Stimulated activated CD8-positive, alpha-beta memory T cell treated with anti-CD3 and anti-CD28 coated beads, Interleukin-15, amount 100 ng/mL, for 4 hours (primary cell): ENCODE measurements around the gene GRK3.
A peak's percentile ranks its signal among the peaks of the same experiment; 100 is the strongest.

Experiments
- DNase-seq, 2 donors: peaks; one replicate each; pipeline ENCODE4 v3.0.0-alpha.2; 2020; ENCODE audit warnings: low read depth in 2 of 2

The GRK3 gene

GRCh38 chr22:25735650-25736049 lies 171.2 kb downstream of the GRK3 start:
- no peak for DNase-seq

- DNase-seq, result peak in 1 of 2 donors; percentile 3
Observed at GRCh38 chr22:25736378-25737011, 172.0 kb downstream of the GRK3 start.

GRCh38 chr22:25739659-25740344 lies 175.3 kb downstream of the GRK3 start:
- no peak for DNase-seq

GRCh38 chr22:25741692-25742626 lies 177.5 kb downstream of the GRK3 start, which contains the start of gene MYO18B:
MYO18B (plus strand) TSS chr22:25742188; CDS start chr22:25761093, 18,905 bp downstream.
- DNase-seq, result no peak

- no peak for DNase-seq
Observed at GRCh38 chr22:25742918-25743708, 178.6 kb downstream of the GRK3 start.

- no peak for DNase-seq
Observed at GRCh38 chr22:25744694-25745093, 180.2 kb downstream of the GRK3 start.

- DNase-seq, result no peak
Observed at GRCh38 chr22:25745341-25746011, 181.0 kb downstream of the GRK3 start.

- no peak for DNase-seq
Observed at GRCh38 chr22:25746012-25746373, 181.5 kb downstream of the GRK3 start.

- no peak for DNase-seq
Observed at GRCh38 chr22:25747245-25747944, 182.9 kb downstream of the GRK3 start.

- no peak for DNase-seq
Observed at GRCh38 chr22:25748140-25748539, 183.7 kb downstream of the GRK3 start.

- DNase-seq, result no peak
Observed at GRCh38 chr22:25748704-25749103, 184.2 kb downstream of the GRK3 start.

GRCh38 chr22:25749420-25750169 lies 185.1 kb downstream of the GRK3 start:
- no peak for DNase-seq

GRCh38 chr22:25750569-25751173 lies 186.2 kb downstream of the GRK3 start:
- no peak for DNase-seq

GRCh38 chr22:25751174-25751581 lies 186.7 kb downstream of the GRK3 start:
- DNase-seq, result no peak

- DNase-seq, result no peak
Observed at GRCh38 chr22:25752615-25753214, 188.2 kb downstream of the GRK3 start.

GRCh38 chr22:25753252-25753651 lies 188.8 kb downstream of the GRK3 start:
- DNase-seq, result no peak

GRCh38 chr22:25754527-25755202 lies 190.2 kb downstream of the GRK3 start:
- DNase-seq, result no peak

GRCh38 chr22:25757686-25758085 lies 193.2 kb downstream of the GRK3 start:
- no peak for DNase-seq
